HG03469 (cell line): ENCODE measurements around the gene TLCD5.

ENCODE experiments used
- ATAC-seq: cut with Tn5 transposase; IDR thresholded peaks from one replicate; pipeline ENCODE4 v1.9.1; 2021; ENCODE audit warnings: mild to moderate bottlenecking, moderate library complexity, moderate number of reproducible peaks; ENCODE audit not compliant: unreplicated experiment

The TLCD5 gene

GRCh38 chr11:120324932-120325810 is at the start of gene TLCD5:
Gene TLCD5, plus strand, starts transcription at chr11:120325299. Its CDS starts 2,143 bp downstream, at chr11:120327442.
- no peak for ATAC-seq

- ATAC-seq, result no peak
These were observed 45.6 kb upstream of the TLCD5 start for GRCh38 chr11:120279502-120279901.

- ATAC-seq, result no peak
These were observed 44.5 kb upstream of the TLCD5 start for GRCh38 chr11:120280600-120281051.

GRCh38 chr11:120281143-120281795 is 43.8 kb upstream of the TLCD5 start:
- no peak for ATAC-seq

DNA sequence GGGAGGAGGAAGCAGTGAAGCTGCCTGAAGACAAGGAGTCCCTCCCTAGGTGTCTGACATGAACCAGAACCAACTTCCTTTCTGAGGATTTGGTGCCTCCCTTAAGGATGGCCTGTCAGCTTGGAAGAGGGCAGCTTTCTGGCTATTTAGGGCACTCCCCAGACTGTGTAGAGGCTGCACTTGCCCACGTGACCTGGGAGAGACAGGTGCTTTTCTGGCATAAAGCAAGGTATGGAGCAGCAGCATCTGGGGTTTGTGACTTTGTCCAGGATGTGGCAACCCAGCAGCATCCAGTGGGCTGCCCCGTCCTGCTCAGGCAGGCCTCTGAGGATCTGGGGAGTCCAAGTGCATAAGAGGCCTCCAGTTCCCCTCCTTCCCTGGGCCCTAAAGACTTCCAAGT is 42.0 kb upstream of the TLCD5 start:
- ATAC-seq, result no peak

GRCh38 chr11:120284272-120284671 is 40.8 kb upstream of the TLCD5 start:
- no peak for ATAC-seq

- no peak for ATAC-seq
These were observed 39.8 kb upstream of the TLCD5 start for GRCh38 chr11:120285256-120285655.

DNA sequence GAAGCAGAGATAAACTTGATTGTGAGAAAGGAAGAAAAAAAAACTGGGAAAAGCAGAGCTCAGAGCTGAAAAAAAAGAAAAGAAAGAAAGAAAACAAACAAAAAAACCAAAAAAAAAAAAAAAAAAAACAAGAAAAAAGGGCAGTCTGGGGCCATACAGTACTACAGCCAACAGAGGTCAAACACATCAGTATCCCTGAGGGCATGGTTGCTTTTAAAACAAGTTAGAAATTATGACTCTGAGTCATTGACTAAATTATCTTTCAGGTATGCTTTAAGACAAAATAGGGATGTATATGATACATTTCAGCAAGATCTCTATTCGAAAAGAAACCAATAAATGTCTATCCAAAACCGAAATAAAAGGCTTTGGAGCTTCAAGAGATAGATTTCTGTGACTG is 37.1 kb upstream of the TLCD5 start:
- ATAC-seq, result no peak

- no peak for ATAC-seq
These were observed 35.7 kb upstream of the TLCD5 start for GRCh38 chr11:120289426-120289825.

DNA sequence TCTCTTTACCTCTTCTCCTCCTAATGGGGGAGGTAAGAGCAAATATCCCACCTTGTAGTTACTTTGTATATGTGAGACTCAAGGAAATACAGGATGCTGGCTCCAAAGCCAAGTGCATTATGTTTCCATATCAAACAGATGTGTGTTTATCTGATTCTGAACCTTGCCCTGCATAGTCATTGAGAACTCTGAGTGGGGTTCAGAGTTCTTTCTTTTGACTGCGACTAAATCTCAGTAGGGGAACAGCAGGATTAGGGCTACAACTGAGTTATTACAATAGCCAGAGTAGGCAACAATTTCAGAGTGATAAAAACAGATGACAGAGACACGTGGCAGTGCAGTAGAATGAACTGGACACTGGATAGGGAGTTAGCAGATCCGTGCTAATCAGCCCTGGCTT is 34.1 kb upstream of the TLCD5 start:
- no peak for ATAC-seq

GRCh38 chr11:120293038-120293800 is 31.9 kb upstream of the TLCD5 start:
- no peak for ATAC-seq

DNA sequence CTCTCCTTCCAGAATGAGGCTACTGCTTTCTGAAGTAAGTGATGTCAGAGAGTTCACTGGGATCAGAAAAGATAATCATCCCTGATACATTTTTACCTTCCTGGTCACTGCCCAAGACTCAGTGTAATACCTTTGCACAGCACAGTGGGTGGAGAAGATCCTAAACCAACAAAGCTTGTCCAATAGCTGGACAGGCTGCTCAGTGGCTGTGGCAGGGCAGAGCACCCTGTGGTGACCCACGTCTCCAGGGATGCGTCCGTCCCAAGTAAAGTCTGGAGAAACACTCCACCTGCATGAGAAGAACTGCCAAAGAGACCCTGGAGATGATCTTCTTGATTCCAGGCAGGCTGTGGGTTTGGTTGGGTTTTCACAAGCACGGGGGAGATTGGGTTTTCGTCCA is 31.0 kb upstream of the TLCD5 start:
- no peak for ATAC-seq

- ATAC-seq, result no peak
These were observed 30.0 kb upstream of the TLCD5 start for GRCh38 chr11:120295099-120295498.

GRCh38 chr11:120296554-120296953 is 28.5 kb upstream of the TLCD5 start:
- ATAC-seq, result no peak

DNA sequence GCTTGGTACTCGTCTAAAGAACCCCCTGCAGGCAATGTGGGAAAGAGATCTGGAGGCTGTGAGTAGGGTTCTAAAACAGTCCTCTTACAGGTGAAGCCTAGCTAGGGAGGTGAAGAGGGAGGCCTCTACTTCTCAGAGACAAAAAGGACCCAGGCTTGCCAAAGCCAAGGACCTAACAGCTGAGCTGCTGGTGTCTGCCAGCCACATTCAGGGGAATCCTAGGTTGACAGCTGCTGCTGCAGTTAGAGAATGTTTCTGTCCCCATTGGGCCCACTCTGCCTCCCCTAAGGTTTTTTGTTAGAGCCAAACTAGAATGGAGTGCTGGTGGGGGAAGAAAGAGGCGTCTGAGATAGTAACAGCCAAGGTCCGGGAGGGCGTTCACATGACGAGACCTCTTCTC is 26.6 kb upstream of the TLCD5 start:
- no peak for ATAC-seq

DNA sequence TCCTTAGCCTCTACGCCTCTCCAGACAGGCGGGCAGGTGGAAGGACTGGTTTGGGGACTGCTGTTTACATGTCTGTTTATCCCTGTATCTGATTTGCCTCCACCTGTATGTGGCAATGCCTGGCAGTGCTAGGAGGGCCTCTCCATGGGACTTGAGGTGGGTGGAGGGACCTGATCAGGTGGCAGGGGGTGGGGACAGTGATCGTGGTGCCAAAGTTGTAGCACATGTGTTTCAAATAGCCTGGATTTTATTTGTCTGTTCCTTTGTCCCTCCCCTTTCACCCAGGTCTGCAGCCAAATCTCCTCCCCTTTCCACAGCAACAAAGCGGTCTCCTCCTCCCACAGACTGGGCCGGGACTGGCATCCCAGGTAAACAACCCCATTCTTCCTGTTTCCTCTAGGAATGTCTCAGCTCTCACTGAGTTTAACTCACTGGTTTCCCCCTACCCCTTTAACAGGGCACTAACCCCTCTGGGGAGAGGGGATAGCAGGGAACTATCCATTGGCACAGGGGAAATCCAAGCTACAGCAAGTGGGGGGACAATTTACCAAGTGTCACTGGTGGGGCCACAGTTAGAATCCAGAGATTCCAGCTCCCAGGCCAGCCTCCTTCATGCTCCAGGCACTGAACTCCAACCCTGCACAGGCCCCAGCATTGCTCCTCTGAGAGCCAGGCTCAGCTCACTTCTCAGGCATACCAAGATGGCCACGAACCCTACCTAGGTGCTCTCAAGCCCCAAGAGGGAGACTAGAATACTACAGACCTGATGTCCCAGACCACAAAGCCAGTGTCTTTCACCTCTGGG is 22.9 kb upstream of the TLCD5 start:
- no peak for ATAC-seq

- ATAC-seq, result no peak
These were observed 22.0 kb upstream of the TLCD5 start for GRCh38 chr11:120303004-120303637.

- no peak for ATAC-seq
These were observed 20.6 kb upstream of the TLCD5 start for GRCh38 chr11:120304526-120304925.

DNA sequence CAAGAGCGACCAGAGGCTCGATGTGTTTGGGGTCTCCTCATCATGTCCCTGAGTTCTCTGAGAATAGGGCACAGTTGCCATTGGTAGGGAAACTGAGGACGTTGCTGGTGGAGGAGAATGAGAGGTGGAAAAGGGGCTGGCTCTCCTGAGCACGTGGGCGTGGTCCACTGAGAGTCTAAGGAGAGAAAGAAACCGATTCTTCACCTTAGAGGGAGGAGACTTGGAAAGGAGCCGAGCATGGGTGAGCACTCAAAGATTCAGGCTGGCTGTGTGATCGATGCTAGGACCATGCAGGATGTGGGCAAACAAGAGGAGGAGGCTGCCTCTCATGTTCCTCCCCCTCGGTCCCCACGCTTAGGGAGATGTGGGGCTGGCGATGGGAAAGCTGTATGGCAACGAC is 19.8 kb upstream of the TLCD5 start:
- no peak for ATAC-seq
